Suprapubic skin (tissue), 4 donors: Measurements from ENCODE around the gene PLXNB1. TPM values are rescaled to one million over a fixed set of nuclear protein-coding genes. Genes with fewer than 3 reads are reported as not detected.

ENCODE experiments used
- DNase-seq, 2 donors: peaks; one replicate each; pipeline ENCODE4 v3.0.0-alpha.2; 2019; ENCODE audit warnings: low spot score in 2 of 2
- H3K27ac ChIP-seq: fragments of 200-600 bp; sonication (generic); one replicate; pipeline ENCODE4 v1.5.1; 2019
- H3K27me3 ChIP-seq: fragments of 200-600 bp; sonication (generic); one replicate; pipeline ENCODE4 v1.5.1; 2019
- H3K36me3 ChIP-seq: fragments of 200-600 bp; sonication (generic); one replicate; pipeline ENCODE4 v1.5.1; 2019
- H3K4me1 ChIP-seq: fragments of 200-600 bp; sonication (generic); one replicate; pipeline ENCODE4 v1.5.1; 2019
- H3K4me3 ChIP-seq: fragments of 200-600 bp; sonication (generic); one replicate; pipeline ENCODE4 v1.5.1; 2019; ENCODE audit warnings: mild to moderate bottlenecking
- H3K9me3 ChIP-seq: fragments of 200-600 bp; sonication (generic); one replicate; pipeline ENCODE4 v1.5.1; 2019
- EP300 ChIP-seq: sonication (generic); formaldehyde crosslinking; IDR thresholded peaks from one replicate; pipeline ENCODE4 v1.6.1; 2017; ENCODE audit warnings: antibody characterized with exemption
- POLR2A ChIP-seq, 2 donors: fragments of 450-650 bp; IDR thresholded peaks; one replicate each; pipeline ENCODE4 v1.6.1; 2017; ENCODE audit warnings: antibody characterized with exemption in 2 of 2, mild to moderate bottlenecking in 2 of 2, moderate library complexity in 2 of 2
- POLR2AphosphoS5 ChIP-seq, 3 donors: sonication (generic); formaldehyde crosslinking; IDR thresholded peaks; one replicate each; pipeline ENCODE4 v1.6.1; 2017; ENCODE audit warnings: antibody characterized with exemption in 3 of 3
- WGBS: methylation state at CpG from one replicate; pipeline ENCODE4 v1.1.5; 2018; 5-methylcytosine and 5-hydroxymethylcytosine counted together
- total RNA-seq, 4 donors: library from RNA; depleted of rRNA; stranded (reverse); fragments of >200 nt; gene quantifications; one replicate each; pipeline ENCODE4 v1.1.0, GENCODE V29; 2016
- TF ChIP-seq, protein P1 (sequence below), 2 donors: fragments of 200-600 bp in 1 of 2; fragments of 450-650 bp in 1 of 2; sonication (generic) in 1 of 2; IDR thresholded peaks; one replicate each; pipeline ENCODE4 v1.5.1; 2016 to 2019; ENCODE audit warnings: antibody characterized with exemption in 2 of 2, mild to moderate bottlenecking in 1 of 2, moderate library complexity in 1 of 2

The PLXNB1 gene
- total RNA-seq, 4 donors from 2014 or later: 188 to 384 (median 220) TPM

DNA sequence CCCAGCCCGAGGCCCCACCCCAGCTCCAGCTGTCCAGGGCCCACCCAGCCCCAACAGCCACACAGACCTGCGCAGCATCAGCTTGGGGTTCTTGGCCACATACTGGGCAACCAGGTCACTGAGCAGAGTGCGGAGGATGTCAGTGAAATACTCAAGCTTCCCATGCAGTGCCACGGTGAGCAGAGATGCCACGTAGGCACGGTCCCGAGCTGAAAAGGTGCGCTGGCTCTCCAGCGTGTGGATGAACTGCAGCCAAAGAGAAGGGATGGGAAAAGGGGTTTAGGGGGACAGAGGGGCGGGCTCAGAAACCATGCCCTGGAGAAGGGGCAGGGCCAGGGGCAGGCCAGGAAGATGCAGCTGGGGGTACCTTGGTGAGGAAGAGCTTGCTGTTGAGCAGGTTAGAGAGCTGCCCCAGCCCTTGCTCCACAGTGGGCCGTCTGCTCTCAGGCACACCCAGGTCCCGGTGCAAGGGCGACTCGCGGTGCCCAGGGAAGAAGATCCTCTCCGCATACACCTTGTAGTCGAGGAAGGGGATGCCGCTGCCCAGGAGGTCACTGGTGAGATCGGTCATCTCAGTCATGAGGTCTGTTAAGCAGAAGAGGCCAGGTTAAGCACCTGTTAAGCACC lies 17.4 kb downstream of the PLXNB1 start:
- Histone ChIP-seq H3K4me1 (peaks cover 19% of the 10 kb centered on the region), H3K27me3 (no peaks in the 10 kb centered on the region), H3K27ac (no peak overlapping the region), H3K9me3 (no peaks in the 10 kb centered on the region), H3K36me3 (peaks cover 91% of the 10 kb centered on the region), H3K4me3 (no peak overlapping the region)
- WGBS: 71% methylated on average over 14 of the region's 19 CpGs
- peak; percentile 58 to 76 for DNase-seq
- TF ChIP-seq, protein P1, sequence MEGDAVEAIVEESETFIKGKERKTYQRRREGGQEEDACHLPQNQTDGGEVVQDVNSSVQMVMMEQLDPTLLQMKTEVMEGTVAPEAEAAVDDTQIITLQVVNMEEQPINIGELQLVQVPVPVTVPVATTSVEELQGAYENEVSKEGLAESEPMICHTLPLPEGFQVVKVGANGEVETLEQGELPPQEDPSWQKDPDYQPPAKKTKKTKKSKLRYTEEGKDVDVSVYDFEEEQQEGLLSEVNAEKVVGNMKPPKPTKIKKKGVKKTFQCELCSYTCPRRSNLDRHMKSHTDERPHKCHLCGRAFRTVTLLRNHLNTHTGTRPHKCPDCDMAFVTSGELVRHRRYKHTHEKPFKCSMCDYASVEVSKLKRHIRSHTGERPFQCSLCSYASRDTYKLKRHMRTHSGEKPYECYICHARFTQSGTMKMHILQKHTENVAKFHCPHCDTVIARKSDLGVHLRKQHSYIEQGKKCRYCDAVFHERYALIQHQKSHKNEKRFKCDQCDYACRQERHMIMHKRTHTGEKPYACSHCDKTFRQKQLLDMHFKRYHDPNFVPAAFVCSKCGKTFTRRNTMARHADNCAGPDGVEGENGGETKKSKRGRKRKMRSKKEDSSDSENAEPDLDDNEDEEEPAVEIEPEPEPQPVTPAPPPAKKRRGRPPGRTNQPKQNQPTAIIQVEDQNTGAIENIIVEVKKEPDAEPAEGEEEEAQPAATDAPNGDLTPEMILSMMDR (IDR thresholded peaks at IDR 0.05): no peak
- no peak for TF ChIP-seq EP300
- TF ChIP-seq POLR2AphosphoS5 (IDR thresholded peaks at IDR 0.05): no peak
- no peak for TF ChIP-seq POLR2A (IDR thresholded peaks at IDR 0.05)

GRCh38 chr3:48411606-48412374 lies 18.1 kb downstream of the PLXNB1 start:
- 88% methylated on average over 8 of the region's 11 CpGs for WGBS
- no peak overlapping the region for H3K4me3 ChIP-seq
- H3K36me3 ChIP-seq: peaks cover 91% of the 10 kb centered on the region
- TF ChIP-seq POLR2A (IDR thresholded peaks at IDR 0.05) (no peak), POLR2AphosphoS5 (IDR thresholded peaks at IDR 0.05) (no peak), EP300 (no peak)
- TF ChIP-seq, protein P1 (IDR thresholded peaks at IDR 0.05): no peak
- no peak overlapping the region for H3K27ac ChIP-seq
- H3K27me3 ChIP-seq: no peaks in the 10 kb centered on the region
- H3K4me1 ChIP-seq: peaks cover 19% of the 10 kb centered on the region
- H3K9me3 ChIP-seq: no peaks in the 10 kb centered on the region
- peak; percentile 57 to 64 for DNase-seq

GRCh38 chr3:48411041-48411588 lies 18.8 kb downstream of the PLXNB1 start:
- no peak overlapping the region for H3K4me3 ChIP-seq
- H3K4me1 ChIP-seq: peaks cover 19% of the 10 kb centered on the region
- no peaks in the 10 kb centered on the region for H3K9me3 ChIP-seq
- no peaks in the 10 kb centered on the region for H3K27me3 ChIP-seq
- DNase-seq: peak in 1 of 2 donors; percentile 49
- TF ChIP-seq, protein P1 (IDR thresholded peaks at IDR 0.05): no peak
- TF ChIP-seq POLR2AphosphoS5 (IDR thresholded peaks at IDR 0.05): no peak
- no peak for TF ChIP-seq POLR2A (IDR thresholded peaks at IDR 0.05)
- no peak for TF ChIP-seq EP300
- no peak overlapping the region for H3K27ac ChIP-seq
- 93% methylated on average over 9 of the region's 9 CpGs for WGBS
- peaks cover 91% of the 10 kb centered on the region for H3K36me3 ChIP-seq

DNA sequence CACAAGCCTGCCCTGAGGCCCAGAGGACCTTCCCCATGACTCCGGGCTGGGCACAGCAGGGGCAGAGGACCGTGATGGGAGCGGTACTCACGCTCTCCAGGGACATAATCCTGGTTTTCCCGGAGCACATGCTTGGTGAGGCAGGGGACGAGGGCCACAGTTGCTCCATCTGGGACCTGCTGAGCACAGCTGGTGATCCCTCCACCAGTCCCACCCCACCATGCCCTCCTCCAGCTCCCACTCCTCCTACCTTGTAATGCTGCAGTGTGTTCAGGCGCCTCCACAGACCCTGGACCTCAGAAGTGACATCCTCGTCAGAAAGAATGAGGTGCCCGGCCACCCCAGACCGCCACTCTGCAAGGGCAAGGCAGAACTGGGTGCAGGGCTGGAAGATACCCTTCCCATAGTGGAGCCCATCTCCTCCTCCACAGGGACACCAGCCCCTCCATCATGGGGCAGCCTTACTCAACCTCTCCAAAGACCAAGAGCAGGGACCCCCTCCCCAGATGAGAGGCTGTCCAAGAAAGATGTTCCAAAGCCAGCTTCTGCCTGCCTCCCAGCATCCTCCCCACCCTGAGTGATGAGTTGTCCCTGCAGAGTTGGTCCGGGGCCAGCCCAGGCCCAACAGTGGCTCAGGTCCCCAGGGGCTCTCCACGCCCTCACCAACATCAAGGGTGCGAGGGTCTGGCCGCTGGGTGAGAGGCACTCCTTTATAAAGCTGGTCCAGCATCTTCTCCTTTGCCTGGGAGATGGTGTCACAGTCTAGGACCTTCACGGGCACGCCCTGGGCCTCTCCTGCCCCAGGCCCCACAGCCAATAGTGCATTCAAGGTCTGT lies 19.5 kb downstream of the PLXNB1 start:
- Histone ChIP-seq H3K4me1 (peaks cover 26% of the 10 kb centered on the region), H3K36me3 (peaks cover 91% of the 10 kb centered on the region), H3K4me3 (no peak overlapping the region), H3K27ac (no peak overlapping the region), H3K27me3 (no peaks in the 10 kb centered on the region), H3K9me3 (no peaks in the 10 kb centered on the region)
- DNase-seq: peak; percentile 60 to 72
- TF ChIP-seq EP300 (no peak), POLR2A (IDR thresholded peaks at IDR 0.05) (no peak), POLR2AphosphoS5 (IDR thresholded peaks at IDR 0.05) (no peak)
- TF ChIP-seq, protein P1 (IDR thresholded peaks at IDR 0.05): no peak
- WGBS: 95% methylated on average over 6 of the region's 16 CpGs
